Astrocyte of the cerebellum (primary cell): ENCODE measurements around the gene THUMPD1.
"Not testable (repeated sequence)": the region's sequence is repeated elsewhere in the genome, so short reads cannot be mapped to it uniquely, and the experiment has no call there.

Source experiments
- DNase-seq: peaks from one replicate; pipeline ENCODE4 v3.0.0-alpha.2; 2011; ENCODE audit warnings: low read depth
- H3K4me3 ChIP-seq: 2 replicates; pipeline ENCODE4 v1.5.1; 2011; ENCODE audit warnings: mild to moderate bottlenecking, low read depth, low read length, moderate library complexity
- in situ Hi-C: cut with HindIII; loops from 2 replicates; pipeline ENCODE4 v1.10.0; 2017; ENCODE audit warnings: low sequenced_read_pairs
- TF ChIP-seq, protein P1 (sequence below): IDR thresholded peaks from 2 replicates; pipeline ENCODE4 v1.5.1; 2012; ENCODE audit warnings: low read length, low read depth, moderate library complexity, mild to moderate bottlenecking; ENCODE audit errors: missing control alignments

THUMPD1 gene

DNA sequence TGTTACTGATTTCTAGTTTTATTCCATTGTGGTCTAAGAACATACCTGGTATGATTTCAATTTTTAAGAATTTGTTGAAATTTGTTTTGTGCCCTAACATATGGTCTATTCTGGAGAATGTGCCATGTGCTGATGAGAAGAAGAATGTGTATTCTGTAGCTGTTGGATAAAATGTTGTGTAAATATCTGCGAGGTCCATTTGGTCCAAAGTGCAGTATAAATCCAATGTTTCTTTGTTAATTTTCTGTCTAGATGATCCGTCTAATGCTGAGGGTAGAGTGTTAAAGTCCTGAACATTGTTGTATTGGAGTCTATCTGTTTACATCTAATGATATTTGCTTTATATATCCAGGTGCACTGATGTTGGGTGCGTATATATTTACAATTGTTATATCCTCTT, 32.1 kb upstream of the THUMPD1 start:
- no peak overlapping the region for H3K4me3 ChIP-seq
- in situ Hi-C loops, result no loop called here
- DNase-seq, result no peak
- TF ChIP-seq, protein P1, sequence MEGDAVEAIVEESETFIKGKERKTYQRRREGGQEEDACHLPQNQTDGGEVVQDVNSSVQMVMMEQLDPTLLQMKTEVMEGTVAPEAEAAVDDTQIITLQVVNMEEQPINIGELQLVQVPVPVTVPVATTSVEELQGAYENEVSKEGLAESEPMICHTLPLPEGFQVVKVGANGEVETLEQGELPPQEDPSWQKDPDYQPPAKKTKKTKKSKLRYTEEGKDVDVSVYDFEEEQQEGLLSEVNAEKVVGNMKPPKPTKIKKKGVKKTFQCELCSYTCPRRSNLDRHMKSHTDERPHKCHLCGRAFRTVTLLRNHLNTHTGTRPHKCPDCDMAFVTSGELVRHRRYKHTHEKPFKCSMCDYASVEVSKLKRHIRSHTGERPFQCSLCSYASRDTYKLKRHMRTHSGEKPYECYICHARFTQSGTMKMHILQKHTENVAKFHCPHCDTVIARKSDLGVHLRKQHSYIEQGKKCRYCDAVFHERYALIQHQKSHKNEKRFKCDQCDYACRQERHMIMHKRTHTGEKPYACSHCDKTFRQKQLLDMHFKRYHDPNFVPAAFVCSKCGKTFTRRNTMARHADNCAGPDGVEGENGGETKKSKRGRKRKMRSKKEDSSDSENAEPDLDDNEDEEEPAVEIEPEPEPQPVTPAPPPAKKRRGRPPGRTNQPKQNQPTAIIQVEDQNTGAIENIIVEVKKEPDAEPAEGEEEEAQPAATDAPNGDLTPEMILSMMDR, result no peak

DNA sequence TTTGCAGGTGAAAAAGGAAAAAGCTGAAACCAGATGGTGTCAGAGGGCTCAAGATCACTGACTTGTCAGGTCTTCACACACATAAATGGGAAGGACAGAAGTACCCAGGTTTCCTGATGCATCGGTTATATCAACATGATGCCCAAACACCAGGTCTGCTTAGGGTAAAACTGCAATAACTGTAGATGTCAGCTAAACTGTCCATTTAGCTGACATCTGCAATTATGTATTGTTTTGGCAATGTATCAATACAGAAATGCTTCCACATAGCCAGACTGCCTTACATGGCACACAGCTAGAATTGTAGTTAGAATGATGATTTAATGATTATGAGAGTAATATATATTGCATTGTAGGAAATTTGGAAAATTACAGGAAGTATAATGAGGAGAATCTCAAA, 27.2 kb upstream of the THUMPD1 start:
- H3K4me3 ChIP-seq, result no peak overlapping the region
- in situ Hi-C loops, result no loop called here
- TF ChIP-seq, protein P1, result no peak
- DNase-seq, result no peak

DNA sequence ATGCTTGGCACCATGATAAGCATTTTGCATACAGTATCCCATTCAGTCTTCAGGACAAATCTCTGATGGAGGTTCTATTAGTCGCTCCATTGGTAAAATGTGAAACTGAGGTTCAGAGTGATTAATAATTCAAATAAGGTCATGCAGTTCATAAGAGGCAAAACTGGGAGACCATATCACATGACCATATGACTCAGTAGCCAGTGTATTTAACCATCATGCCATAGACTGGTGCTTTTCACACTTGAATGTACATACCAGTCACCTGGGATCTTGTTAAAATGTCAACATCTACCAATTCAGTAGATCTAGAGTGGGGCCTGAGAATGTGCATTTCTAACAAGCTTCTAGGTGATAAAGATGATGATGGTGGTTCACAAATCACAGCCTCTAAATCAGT, 26.5 kb upstream of the THUMPD1 start:
- H3K4me3 ChIP-seq, result no peak overlapping the region
- no peak for DNase-seq
- TF ChIP-seq, protein P1, result no peak
- in situ Hi-C loops, result no loop called here

DNA sequence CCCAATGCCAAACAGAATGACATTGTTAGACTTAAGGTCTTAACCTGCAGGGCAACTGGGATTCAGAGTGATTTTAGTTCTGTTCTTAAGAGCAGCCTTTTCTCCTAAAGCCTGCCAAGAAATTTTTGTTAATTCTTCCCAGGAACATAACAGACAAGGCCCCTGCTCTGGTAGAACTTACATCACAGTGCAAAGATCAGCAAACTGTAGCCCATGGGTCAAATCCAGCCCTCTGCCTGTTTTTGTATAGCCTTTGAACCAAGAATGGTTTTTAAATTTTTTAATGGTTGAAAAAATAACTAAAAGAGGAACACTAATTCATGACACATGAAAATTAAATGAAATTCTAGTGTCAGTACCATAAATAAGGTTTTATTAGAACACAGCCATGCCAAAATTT, 26.0 kb upstream of the THUMPD1 start:
- in situ Hi-C loops, result no loop called here
- no peak for DNase-seq
- no peak overlapping the region for H3K4me3 ChIP-seq
- TF ChIP-seq, protein P1, result no peak

DNA sequence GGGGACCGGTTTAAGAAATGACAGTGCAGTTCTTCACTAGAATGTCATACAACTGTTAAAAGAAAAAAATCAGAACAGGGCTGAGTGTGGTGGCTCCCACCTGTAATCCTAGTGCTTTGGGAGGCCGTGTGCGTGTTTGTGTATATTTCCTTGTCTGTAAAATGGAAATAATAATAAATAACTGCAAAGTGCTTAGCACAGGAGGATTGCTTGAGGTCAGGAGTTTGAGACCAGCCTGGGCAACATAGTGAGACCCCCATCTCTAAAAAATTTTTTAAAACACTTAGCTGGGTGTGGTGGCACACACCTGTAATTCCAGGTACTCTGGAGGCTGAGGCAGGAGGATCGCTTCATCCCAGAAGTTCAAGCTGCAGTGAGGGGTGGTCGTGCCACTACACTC, 24.7 kb upstream of the THUMPD1 start:
- no peak overlapping the region for H3K4me3 ChIP-seq
- TF ChIP-seq, protein P1, result no peak
- in situ Hi-C loops, result no loop called here
- DNase-seq, result no peak

DNA sequence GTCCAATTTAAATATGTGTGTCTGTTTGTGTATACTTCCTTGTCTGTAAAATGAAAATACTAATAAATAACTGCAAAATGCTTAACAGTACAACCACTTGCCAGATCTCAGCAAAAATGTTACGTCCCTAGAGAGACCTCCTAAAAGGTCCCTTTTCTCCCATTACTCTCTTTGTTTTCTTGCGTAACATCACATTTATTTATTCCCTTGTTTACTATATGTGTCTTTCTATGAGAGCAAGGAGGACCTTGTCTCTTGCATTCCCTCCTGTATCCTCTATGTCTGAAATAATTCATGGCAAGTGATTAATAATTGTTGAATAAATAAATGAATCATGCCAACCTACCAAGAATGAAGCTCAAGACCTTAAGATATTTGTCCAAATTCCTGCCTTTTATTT, 24.1 kb upstream of the THUMPD1 start:
- TF ChIP-seq, protein P1, result no peak
- no peak overlapping the region for H3K4me3 ChIP-seq
- in situ Hi-C loops, result no loop called here
- no peak for DNase-seq

DNA sequence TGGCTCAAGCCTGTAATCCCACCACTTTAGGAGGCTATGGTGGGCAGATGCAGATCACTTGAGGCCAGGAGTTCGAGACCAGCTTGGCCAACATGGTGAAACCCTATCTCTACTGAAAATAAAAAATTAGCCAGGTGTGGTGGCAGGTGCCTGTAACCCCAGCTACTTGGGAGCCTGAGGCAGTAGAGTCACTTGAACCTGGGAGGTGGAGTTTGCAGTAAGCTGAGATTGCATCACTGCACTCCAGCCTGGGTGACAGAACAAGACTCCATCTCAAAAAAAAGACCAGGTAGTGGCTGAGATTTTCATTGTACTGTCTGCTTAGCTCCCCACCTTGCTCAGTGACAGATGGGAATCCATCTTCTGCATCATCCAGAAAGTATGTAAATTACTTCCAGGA, 22.8 kb upstream of the THUMPD1 start:
- DNase-seq, result not testable (repeated sequence)

More for the DNA sequence above, 22.8 kb upstream of the THUMPD1 start:
- H3K4me3 ChIP-seq, in situ Hi-C loops: not testable (repeated sequence)
